GM10847 (cell line): Measurements from ENCODE around the gene TARP.

Experiments
- POLR2A ChIP-seq: IDR thresholded peaks from 2 replicates; pipeline ENCODE4 v1.6.1; 2011; ENCODE audit not compliant: insufficient read length; ENCODE audit errors: extremely low read depth

TARP gene

DNA sequence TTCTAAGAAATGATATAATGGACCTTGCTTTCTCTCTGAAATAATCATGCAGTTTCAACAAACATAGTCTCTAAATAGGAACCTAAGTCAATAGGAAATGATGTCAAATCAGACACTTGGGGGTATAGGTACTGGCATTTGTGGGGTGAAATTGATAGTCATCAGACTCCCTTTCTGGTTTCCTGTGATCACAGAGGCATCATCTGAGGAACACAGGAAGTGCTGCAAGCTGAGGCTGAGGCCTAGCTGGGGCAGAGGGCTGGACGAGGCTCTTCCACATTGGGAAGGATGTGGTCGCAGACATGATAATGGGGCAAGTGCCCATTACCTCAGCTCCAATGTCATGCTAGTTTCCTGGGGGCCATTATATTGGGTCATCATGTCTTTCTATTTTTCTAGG lies 33.5 kb upstream of the TARP start:
- no peak for TF ChIP-seq POLR2A

DNA sequence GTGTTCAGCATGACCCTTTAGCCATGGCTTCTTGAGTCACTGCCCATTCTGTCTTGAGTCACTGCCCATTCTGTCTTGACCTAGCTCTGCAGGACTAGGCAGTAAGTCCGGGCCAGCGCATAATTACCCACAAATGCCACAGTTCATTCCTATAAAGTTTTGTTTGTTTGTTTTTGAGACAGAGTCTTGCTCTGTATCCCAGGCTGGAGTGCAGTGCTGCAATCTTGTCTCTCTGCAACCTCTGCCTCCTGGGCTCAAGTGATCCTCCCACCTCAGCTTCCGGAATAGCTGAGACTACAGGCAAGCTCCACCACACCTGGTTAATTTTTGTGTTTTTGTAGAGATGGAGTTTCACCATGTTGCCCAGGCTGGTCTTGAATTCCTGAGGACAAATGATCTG lies 32.7 kb upstream of the TARP start:
- no peak for TF ChIP-seq POLR2A

DNA sequence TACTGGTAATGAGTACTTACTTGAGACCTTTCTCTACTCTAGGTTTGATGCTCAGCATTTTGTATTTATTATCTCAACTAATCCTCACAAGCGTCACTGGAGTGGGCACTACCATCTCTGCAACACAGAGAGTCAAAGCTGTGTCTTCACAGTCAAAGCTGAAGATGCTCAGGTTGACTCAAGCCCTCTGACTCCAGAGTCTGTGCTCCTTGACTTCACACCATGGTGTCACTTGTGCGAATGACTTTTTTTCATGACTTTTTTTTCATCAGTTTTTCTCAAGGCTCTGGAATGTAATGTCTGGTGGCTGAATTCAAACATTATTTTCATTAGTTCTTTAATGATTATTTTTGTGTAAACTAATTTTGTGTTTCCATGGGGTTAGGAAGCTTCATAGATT lies 30.4 kb upstream of the TARP start:
- no peak for TF ChIP-seq POLR2A

DNA sequence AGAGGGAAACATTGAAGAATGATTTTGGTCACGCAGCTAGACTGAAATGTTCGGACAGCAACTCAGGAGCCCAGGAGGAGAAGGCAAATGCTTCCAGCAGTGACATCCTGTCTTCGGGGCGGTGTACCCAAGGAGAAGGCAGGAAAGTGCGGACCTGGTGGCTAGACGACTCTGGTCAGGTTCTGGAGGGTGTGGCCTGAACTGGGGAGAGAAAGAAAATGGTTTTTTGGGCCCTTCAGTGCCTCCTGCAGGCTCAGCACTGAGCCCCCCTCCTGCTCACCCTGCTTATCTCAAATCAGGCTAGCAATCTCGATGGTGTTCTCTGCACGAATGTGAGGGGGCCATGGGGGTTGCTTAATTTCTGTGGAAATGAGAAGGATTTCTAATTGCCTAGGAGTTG lies 26.7 kb upstream of the TARP start:
- no peak for TF ChIP-seq POLR2A

DNA sequence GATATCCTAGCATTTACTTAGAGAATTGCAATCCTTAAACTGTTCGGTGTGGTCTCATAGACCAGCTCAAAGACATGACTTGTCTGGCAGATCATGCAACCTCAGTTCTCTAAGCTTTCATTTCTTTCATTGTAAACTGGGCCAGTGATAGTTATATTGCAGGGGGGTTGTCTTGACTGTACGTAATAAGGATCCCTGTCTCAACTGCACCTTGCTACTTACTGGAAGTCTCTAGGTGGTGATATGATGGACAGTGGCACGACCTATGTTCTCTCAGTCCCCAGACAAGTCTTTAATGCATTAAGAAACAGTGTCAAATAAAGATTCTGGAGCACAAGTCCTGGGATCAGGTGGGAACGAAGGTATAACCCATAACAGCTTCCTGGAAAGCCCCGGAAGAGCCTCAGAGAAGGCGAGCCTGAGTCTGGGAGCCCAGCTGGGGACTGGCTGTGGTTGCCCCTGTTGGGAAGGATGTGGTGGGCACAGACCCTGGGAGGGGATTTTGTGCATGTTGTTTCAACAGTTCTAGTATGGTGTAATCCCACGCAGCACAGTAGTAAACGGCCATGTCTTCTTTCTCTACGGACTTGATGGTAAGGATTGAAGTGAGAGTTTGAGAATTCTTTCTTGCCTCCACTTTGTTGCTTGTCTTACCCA lies 26.0 kb upstream of the TARP start:
- no peak for TF ChIP-seq POLR2A

DNA sequence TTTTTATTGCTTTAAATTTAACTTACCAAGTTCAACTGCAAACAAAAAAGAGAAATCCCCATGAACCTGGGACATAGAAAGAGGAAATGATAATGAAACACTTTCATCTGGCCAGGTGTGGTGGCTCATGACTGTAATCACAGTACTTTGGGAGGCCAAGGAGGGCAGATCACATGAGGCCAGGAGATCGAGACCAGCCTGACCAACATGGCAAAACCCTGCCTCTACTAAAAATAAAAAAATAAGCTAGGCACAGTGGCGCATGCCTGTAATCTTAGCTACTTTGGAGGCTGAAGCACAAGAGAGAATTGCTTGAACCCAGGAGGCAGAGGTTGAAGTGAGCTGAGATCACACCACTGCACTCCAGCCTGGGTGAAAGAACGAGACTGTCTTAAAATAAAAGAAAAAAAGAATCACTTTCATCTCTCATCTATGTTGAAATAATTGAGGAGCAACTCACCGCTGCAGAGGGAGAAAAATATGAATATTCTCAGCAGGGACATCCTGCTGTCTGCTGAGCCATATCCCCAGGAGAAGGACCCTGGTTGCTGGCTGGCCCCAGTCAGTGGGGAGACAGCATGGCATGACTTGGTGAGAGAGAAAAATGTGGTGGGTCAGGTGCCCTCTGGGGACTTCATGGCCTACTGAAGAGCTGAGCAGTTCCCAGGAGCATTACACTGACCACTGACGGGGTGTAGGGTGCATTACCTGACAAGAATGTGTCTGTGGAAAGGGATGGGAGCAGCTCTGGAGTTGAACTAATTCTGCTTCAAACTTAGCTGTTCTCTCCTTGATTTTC lies 22.8 kb upstream of the TARP start:
- TF ChIP-seq POLR2A, result no peak

DNA sequence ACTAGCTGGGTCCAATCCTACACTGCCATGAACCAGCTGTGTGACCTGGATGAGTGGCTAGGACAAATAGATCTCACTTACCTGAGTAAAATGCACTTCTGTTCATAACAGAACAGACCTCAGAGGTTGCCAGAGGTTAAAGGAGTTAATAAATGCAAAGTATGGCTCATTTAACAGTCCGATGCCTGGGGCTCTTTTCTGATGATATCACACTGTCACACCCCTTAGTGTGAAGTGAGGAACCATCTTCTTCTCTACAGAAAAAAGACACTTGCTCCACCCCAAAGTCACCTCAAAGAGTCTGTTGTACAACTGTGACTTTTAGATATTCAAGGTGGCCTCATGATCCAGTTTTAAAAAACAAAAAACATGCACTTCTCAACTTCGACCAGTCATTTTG lies 21.5 kb upstream of the TARP start:
- TF ChIP-seq POLR2A, result no peak

DNA sequence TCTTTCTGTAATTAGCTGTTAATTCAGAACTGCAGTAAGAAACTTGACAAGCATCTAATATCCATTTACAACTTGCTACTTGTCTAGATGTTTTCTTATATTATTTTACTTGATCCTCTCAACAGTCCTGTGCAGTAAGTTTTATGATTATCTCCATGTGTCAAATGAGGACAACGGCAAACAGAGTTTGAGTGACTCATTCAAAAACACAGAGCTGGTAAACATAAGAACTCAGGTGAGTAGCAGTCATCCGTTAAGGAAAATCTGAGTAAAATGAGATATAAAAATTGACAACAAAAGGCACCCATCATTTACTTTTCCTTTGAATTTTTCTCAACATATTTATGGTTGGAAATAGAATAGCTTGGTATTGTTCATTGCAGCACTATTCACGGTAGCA lies 19.0 kb upstream of the TARP start:
- no peak for TF ChIP-seq POLR2A

DNA sequence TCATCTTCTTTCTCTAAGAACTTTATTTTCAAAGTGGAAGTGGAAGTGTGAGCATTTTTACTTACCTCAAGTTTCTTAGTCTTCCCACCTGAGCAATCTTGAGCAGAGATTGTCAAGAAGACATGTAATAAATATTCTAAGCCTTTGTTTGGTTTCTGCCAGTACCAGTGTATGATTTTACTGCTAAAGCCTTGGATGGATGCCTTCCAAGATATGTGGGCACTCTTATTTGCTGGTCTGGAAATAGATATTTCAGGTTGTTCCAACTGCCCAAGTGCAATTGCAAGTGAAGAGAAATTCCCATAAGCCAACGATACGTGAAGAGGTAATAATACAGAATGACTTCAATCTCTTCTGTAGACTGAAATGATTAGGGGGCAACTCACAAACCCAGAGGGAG lies 18.2 kb upstream of the TARP start:
- TF ChIP-seq POLR2A, result no peak

DNA sequence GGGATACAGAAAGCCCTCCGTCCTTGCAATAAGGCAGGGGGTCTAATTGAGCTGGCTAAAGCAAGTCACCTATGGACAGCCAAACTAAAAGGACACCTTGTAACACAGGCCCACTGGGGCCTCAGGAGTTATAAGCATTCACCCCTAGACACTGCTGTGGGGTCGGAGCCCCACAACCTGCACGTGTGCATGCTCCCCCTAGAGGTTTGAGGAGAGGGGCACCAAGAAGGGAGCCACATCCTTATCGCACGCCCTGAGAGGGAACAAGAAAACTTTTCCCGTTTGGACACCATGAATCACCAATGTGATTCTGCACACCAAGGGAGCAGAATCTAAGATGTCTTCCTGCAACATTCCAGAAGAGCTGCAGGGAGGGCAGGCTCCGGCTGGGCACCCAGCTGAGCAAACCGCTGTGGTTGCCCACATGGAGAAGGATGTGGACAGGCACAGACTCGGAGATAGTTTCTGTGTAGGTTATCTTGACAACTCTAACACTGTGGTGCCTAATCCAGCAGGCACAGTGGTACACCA lies 17.7 kb upstream of the TARP start:
- no peak for TF ChIP-seq POLR2A

DNA sequence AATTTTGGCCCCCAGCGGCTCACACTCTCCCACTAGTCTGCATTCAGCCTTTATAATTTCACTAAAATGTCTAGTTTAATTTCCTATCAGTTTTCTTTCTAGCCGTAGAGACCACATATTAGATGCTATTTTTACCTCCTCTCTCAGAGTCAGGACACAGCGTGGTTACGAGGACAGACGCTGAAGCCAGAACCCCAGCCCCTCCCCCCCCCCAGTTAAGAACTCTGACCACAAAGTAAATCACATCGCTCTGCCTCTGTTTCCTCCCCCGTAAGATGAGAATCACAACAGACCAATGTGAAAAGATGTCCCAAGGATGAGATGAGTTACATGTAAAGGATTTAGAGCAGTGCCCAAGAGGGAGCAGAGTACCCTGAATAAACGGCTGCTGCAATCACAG lies 11.1 kb upstream of the TARP start:
- no peak for TF ChIP-seq POLR2A

DNA sequence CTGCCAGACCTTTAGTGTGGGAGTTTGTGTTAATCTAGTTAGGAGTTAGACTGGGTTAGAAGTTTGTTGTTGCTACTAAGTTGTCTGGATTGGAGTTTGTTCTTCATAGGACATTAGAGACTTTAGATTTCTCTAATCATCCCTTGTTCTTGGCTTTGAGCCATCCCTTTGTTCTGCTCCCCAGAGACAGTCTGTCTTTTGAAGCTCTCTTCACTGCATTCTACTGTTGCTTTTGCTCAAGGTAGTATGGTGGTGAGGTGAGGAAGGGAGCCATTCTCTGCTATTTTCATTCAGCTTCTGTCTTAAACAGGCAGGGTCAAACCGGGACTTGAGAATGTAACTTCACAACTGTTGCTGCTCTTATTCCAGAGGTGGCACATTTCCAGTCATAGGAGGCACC lies 10.4 kb upstream of the TARP start:
- TF ChIP-seq POLR2A, result no peak

DNA sequence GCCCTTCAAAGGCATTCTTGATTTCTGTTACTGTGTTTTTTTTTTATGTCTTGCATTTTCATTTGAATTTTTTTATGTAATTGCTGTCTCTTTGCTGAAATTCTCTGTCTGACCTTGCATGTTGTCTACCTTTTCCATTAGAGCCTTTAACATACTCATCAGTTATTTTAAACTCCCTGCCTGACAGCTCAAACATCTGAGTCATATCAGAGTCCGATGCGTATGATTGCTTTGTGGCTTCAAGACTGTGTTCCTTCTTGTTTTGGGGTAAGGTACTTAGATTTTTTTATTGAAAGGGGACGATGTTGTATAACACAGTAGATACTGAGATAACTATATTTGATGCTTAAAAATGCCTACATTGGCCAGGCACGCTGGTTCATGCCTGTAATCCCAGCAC lies 9.7 kb upstream of the TARP start:
- no peak for TF ChIP-seq POLR2A

DNA sequence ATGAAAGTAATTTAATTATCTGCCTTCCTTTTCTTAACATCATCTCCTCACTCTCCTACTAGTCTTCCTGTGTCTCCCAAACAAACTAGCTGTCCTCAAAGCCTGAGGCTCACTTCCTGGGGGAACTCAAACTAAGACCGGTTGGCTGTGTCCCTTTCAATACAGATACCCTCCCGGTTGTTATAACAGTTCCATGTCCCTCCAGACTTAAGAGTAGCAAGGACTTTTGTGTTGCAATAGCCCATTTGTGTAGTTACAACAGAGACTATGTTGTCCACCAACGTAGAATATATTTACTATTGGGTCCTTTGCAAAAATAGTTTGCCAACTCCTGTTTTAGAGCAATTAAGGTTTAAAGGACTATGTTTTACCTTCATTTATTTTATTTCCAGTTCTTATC lies 8.6 kb upstream of the TARP start:
- no peak for TF ChIP-seq POLR2A

DNA sequence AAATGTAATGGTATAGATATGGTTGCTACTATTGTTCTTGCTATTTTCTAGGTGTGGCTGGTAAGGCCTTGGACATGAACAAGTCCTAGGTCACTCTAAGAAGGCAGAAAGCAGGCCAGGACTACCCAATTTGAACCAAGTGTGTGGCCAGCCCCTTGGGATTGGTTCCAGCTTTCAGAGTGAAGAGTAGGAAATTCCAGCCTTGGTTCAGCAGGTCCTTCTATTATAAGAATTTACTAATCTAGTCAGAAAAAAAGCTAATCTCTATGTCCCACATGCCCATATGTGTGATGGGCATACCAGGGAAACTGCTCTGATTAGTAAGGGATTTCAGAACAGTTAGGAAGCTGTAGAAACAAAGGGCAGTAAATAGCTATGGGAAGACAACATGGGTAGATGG lies 7.8 kb upstream of the TARP start:
- TF ChIP-seq POLR2A, result no peak

DNA sequence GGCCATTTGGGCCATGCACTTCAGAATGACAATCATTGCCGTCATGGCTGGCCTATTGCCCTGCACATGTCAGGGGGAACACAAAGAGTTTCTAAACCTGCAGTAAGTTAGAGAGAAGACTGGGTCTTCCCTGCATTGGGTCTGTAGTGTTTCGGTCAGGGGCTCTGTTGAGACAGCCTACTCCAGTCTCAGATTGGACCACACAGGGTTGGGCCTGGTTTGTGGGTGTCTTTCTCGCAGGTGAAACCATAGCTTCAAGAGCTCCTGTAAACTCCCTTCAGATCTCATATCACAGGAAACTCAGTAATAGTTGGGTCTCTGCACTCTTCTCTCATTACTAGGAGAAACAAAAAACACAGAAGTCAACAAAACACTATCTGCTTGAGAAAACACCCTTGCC lies 7.3 kb upstream of the TARP start:
- TF ChIP-seq POLR2A, result no peak

DNA sequence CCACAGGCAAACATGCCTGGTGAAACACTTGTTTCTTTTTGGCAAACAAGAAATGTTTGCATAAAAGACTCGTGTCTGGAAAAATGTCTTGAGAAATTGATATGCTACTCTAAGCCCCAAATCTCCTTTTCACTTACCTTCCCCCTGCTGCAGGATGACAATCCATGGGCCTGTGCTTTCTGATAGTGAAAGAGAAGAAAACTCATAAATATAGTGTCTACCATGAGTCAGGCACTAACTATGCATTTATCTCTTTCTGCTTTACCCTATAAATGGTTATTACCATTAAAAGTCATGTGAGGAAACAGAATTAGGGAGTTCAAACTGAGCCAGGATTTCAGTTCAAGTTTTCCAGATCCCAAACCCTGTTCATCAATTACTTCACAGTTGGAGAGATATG lies 6.6 kb upstream of the TARP start:
- no peak for TF ChIP-seq POLR2A
